HCT116 (cell line): ENCODE results near the gene LYPD8. TPM values are rescaled to one million over a fixed set of nuclear protein-coding genes. Genes with fewer than 3 reads are reported as not detected.

Experiments
- ATAC-seq: fragments of 200-7000 bp; cut with Tn5 transposase; 2 replicates; pipeline ENCODE4 v1.9.1; 2020; ENCODE audit warnings: mild to moderate bottlenecking, moderate library complexity
- BruUV-seq: library from RNA; stranded (reverse); fragments of 400-500 nt; replicated peaks from 2 replicates; lab custom pipeline; 2021; lab: Mats Ljungman, UMichigan
- CTCF ChIA-PET: fragments of 300-600 bp; sonication (Branson Sonifier 250); formaldehyde crosslinking; loops from one replicate; lab custom pipeline; 2021; ENCODE audit warnings: antibody characterized with exemption; lab: Charles Lee
- POLR2A ChIA-PET: fragments of 300-600, 350-600 bp; sonication (Branson Sonifier 250); formaldehyde crosslinking; loops from one replicate; lab custom pipeline; 2021; ENCODE audit warnings: antibody characterized with exemption; lab: Charles Lee
- RAD21 ChIA-PET, 2 experiments: fragments of 300-600 bp; sonication (Branson Sonifier 250); formaldehyde crosslinking; loops; one replicate each; lab custom pipeline; 2023; ENCODE audit warnings: low total read pairs in 2 of 2; ENCODE audit not compliant: uncharacterized antibody in 2 of 2, unreplicated experiment in 2 of 2, low non-redundant PET in 1 of 2; lab: Charles Lee
- DNase-seq: peaks from one replicate; pipeline ENCODE4 v3.0.0-alpha.2; 2010; ENCODE audit warnings: low read depth, low spot score
- H2AFZ ChIP-seq: fragments of 200-600 bp; shearing (Covaris generic), sonication (generic); 2 replicates; pipeline ENCODE4 v1.6.1; 2017; ENCODE audit warnings: low read depth, mixed run types, mixed read lengths, antibody characterized with exemption, low read length; ENCODE audit not compliant: poor library complexity, severe bottlenecking
- H3K27ac ChIP-seq: 2 replicates; pipeline ENCODE4 v1.5.1; 2012; ENCODE audit warnings: low read depth, low read length
- H3K27me3 ChIP-seq: fragments of 200-600 bp; sonication (generic); 2 replicates; pipeline ENCODE4 v1.6.1; 2016; ENCODE audit warnings: mixed run types, low read length, mixed read lengths; ENCODE audit not compliant: insufficient read depth
- H3K36me3 ChIP-seq, 2 experiments: fragments of 200-500 bp in 1 of 2; fragments of 200-600 bp in 1 of 2; sonication (Bioruptor generic) in 1 of 2; sonication (generic) in 1 of 2; 2 replicates each; pipeline versions ENCODE4 v1.5.1 to v1.6.1; 2014 to 2016; ENCODE audit warnings: low read length in 2 of 2, inconsistent platforms in 1 of 2, mixed read lengths in 1 of 2, mixed run types in 1 of 2; ENCODE audit not compliant: insufficient read depth in 2 of 2, control insufficient read depth in 1 of 2
- H3K4me1 ChIP-seq, 2 experiments: fragments of 200-600 bp in 1 of 2; sonication (generic) in 1 of 2; 2 replicates each; pipeline versions ENCODE4 v1.5.1 to v1.6.1; 2012 to 2017; ENCODE audit warnings: low read length in 2 of 2, inconsistent platforms in 1 of 2, mild to moderate bottlenecking in 1 of 2, mixed read lengths in 1 of 2, mixed run types in 1 of 2, moderate library complexity in 1 of 2; ENCODE audit not compliant: insufficient read depth in 2 of 2, control insufficient read depth in 1 of 2
- H3K4me2 ChIP-seq: fragments of 200-600 bp; sonication (generic); 2 replicates; pipeline ENCODE4 v1.6.1; 2017; ENCODE audit warnings: mixed run types, low read length, mixed read lengths
- H3K4me3 ChIP-seq, 2 experiments: fragments of 200-600 bp in 1 of 2; sonication (generic) in 1 of 2; replicated peaks in 1 of 2; 2 replicates each; pipeline ENCODE4 v1.5.1; 2011 to 2016; ENCODE audit warnings: low read length in 2 of 2, control low read depth in 1 of 2, low read depth in 1 of 2, mild to moderate bottlenecking in 1 of 2, mixed read lengths in 1 of 2, mixed run types in 1 of 2
- H3K79me2 ChIP-seq: fragments of 200-600 bp; sonication (generic); 2 replicates; pipeline ENCODE4 v1.6.1; 2017; ENCODE audit warnings: mild to moderate bottlenecking, mixed run types, low read length, moderate library complexity, mixed read lengths; ENCODE audit not compliant: insufficient read depth
- H3K9ac ChIP-seq: fragments of 200-600 bp; sonication (generic); 2 replicates; pipeline ENCODE4 v1.6.1; 2016; ENCODE audit warnings: low read length, mixed read lengths
- H3K9me2 ChIP-seq: fragments of 200-600 bp; sonication (generic), shearing (Covaris generic); 2 replicates; pipeline ENCODE4 v1.6.1; 2017; ENCODE audit warnings: mixed run types, mild to moderate bottlenecking, moderate library complexity; ENCODE audit not compliant: insufficient read depth
- H3K9me3 ChIP-seq, 2 experiments: fragments of 200-500 bp in 1 of 2; fragments of 200-600 bp in 1 of 2; sonication (Bioruptor generic) in 1 of 2; sonication (generic) in 1 of 2; 2 replicates each; pipeline ENCODE4 v1.6.1; 2014 to 2017; ENCODE audit warnings: low read length in 2 of 2, mixed read lengths in 2 of 2, inconsistent platforms in 1 of 2, low read depth in 1 of 2, mild to moderate bottlenecking in 1 of 2, mixed run types in 1 of 2, moderate library complexity in 1 of 2; ENCODE audit not compliant: control insufficient read depth in 1 of 2, insufficient read depth in 1 of 2
- H4K20me1 ChIP-seq: fragments of 200-600 bp; sonication (generic), shearing (Covaris generic); 2 replicates; pipeline ENCODE4 v1.6.1; 2017; ENCODE audit warnings: mixed run types, mild to moderate bottlenecking, moderate library complexity; ENCODE audit not compliant: insufficient read depth
- CBX3 ChIP-seq: IDR thresholded peaks from 2 replicates; pipeline ENCODE4 v1.6.1; 2012; ENCODE audit warnings: low read depth
- CEBPB ChIP-seq: IDR thresholded peaks from 2 replicates; pipeline ENCODE4 v1.6.1; 2012; ENCODE audit warnings: low read depth
- ELF1 ChIP-seq: IDR thresholded peaks from 2 replicates; pipeline ENCODE4 v1.6.1; 2012; ENCODE audit warnings: low read depth, borderline replicate concordance
- EZH2 ChIP-seq: fragments of 200-600 bp; sonication (generic); IDR thresholded peaks from 2 replicates; pipeline ENCODE4 v1.6.1; 2017; ENCODE audit warnings: antibody characterized with exemption, mixed run types
- FOSL1 ChIP-seq: IDR thresholded peaks from 2 replicates; pipeline ENCODE4 v1.6.1; 2012; ENCODE audit warnings: low read depth
- POLR2AphosphoS5 ChIP-seq: IDR thresholded peaks from 2 replicates; pipeline ENCODE4 v1.6.1; 2011; ENCODE audit warnings: mild to moderate bottlenecking, low read depth, low read length, moderate library complexity
- RAD21 ChIP-seq: IDR thresholded peaks from 2 replicates; pipeline ENCODE4 v1.6.1; 2012; ENCODE audit warnings: low read depth, mild to moderate bottlenecking
- intact Hi-C: fragments of 100-400 bp; cut with micrococcal nuclease; formaldehyde crosslinking; loops from 2 replicates; pipeline ENCODE4 v1.10.0; 2022
- total RNA-seq: library from RNA; stranded (reverse); gene quantifications from one replicate; pipeline ENCODE4 v1.2.1, GENCODE V29; 2021; ENCODE audit not compliant: unreplicated experiment
- TF ChIP-seq, protein P1 (sequence below): IDR thresholded peaks from 2 replicates; pipeline ENCODE4 v1.6.1; 2012
- TF ChIP-seq, protein P2 (sequence below), 3 experiments: fragments of 200-600 bp in 1 of 3; sonication (generic) in 1 of 3; IDR thresholded peaks in 2 of 3; conservative IDR thresholded peaks in 1 of 3; 2 replicates each; pipeline ENCODE4 v1.5.1; 2012 to 2017; ENCODE audit warnings: low read depth in 2 of 3, low read length in 2 of 3, antibody characterized with exemption in 1 of 3, borderline replicate concordance in 1 of 3, control low read depth in 1 of 3, mild to moderate bottlenecking in 1 of 3, mixed read lengths in 1 of 3, mixed run types in 1 of 3, moderate library complexity in 1 of 3; ENCODE audit not compliant: insufficient read depth in 1 of 3

Gene LYPD8
- total RNA-seq, 1 experiment from 2014 or later: not detected

DNA sequence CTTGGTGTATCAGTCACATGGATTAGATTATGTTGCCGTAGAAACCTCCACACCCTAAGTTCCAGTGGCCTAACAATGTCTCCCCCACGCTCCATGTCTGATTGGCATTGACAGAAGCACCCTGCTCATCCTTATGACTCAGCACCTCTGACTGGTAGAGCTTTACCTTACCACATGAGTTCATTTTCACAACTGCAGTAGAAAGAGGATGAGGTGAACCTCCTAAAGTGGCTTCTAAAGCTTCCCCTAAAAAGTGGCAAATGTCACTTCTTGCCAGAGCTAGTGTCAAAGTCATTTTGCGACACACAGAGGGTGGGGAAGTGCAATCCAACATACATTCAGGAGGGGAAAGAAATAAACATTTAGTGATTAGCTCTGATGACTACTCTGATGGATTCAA, 30.6 kb upstream of the LYPD8 start:
- no peak overlapping the region for H3K9ac ChIP-seq
- H3K9me2 ChIP-seq: no peaks in the 10 kb centered on the region
- no TSS peak for BruUV-seq
- H3K27ac ChIP-seq: no peak overlapping the region
- no peaks in the 10 kb centered on the region for H3K27me3 ChIP-seq
- no peak for DNase-seq
- no peaks in the 10 kb centered on the region for H3K9me3 ChIP-seq
- no peak overlapping the region for H2AFZ ChIP-seq
- no peaks in the 10 kb centered on the region for H4K20me1 ChIP-seq
- H3K4me2 ChIP-seq: no peak overlapping the region
- POLR2A ChIA-PET: no interaction called here
- TF ChIP-seq CEBPB: no peak
- TF ChIP-seq FOSL1: no peak
- TF ChIP-seq CBX3: no peak
- TF ChIP-seq EZH2: no peak
- TF ChIP-seq ELF1: no peak
- no peak for TF ChIP-seq POLR2AphosphoS5
- TF ChIP-seq RAD21: no peak
- CTCF ChIA-PET: no interaction called here
- RAD21 ChIA-PET: no interaction called here
- no peaks in the 10 kb centered on the region for H3K36me3 ChIP-seq
- H3K4me1 ChIP-seq: no peaks in the 10 kb centered on the region
- no peaks in the 10 kb centered on the region for H3K79me2 ChIP-seq
- intact Hi-C loops: no loop called here
- no peak overlapping the region for H3K4me3 ChIP-seq
- ATAC-seq: no peak

DNA sequence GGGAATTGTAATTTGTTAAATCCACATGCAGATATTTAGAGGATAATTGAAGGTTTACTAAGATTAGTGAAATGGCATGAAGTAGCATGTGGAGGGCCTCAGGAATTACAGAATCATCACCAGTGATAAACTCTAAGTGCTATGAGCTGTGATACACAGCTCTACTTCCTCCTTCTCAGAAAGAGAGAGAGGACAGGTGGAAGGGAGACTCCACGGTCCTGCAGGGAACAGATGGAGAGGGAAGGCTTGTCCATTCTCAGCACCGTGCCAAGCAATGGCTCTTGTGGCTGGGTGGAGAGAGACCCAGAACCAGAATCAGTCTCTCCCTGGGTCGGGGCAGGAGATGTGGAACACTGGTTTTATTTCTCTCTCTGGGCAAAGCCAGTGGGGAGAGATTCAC, 27.8 kb upstream of the LYPD8 start:
- intact Hi-C loops: no loop called here
- H3K27ac ChIP-seq: no peak overlapping the region
- no peaks in the 10 kb centered on the region for H3K27me3 ChIP-seq
- POLR2A ChIA-PET: no interaction called here
- H3K9me2 ChIP-seq: no peaks in the 10 kb centered on the region
- H3K4me2 ChIP-seq: no peak overlapping the region
- no peak overlapping the region for H3K9ac ChIP-seq
- DNase-seq: no peak
- H3K36me3 ChIP-seq: no peaks in the 10 kb centered on the region
- no peak overlapping the region for H2AFZ ChIP-seq
- no peaks in the 10 kb centered on the region for H3K9me3 ChIP-seq
- no TSS peak for BruUV-seq
- TF ChIP-seq, protein P1, sequence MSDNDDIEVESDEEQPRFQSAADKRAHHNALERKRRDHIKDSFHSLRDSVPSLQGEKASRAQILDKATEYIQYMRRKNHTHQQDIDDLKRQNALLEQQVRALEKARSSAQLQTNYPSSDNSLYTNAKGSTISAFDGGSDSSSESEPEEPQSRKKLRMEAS: no peak
- TF ChIP-seq, protein P2, sequence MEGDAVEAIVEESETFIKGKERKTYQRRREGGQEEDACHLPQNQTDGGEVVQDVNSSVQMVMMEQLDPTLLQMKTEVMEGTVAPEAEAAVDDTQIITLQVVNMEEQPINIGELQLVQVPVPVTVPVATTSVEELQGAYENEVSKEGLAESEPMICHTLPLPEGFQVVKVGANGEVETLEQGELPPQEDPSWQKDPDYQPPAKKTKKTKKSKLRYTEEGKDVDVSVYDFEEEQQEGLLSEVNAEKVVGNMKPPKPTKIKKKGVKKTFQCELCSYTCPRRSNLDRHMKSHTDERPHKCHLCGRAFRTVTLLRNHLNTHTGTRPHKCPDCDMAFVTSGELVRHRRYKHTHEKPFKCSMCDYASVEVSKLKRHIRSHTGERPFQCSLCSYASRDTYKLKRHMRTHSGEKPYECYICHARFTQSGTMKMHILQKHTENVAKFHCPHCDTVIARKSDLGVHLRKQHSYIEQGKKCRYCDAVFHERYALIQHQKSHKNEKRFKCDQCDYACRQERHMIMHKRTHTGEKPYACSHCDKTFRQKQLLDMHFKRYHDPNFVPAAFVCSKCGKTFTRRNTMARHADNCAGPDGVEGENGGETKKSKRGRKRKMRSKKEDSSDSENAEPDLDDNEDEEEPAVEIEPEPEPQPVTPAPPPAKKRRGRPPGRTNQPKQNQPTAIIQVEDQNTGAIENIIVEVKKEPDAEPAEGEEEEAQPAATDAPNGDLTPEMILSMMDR (IDR thresholded peaks at IDR 0.05 in 2 of 3, conservative IDR thresholded peaks at IDR 0.05 in 1 of 3; ENCODE audit: borderline replicate concordance in 1 of 3, insufficient read depth in 1 of 3, low read depth in 2 of 3, low read length in 2 of 3): no peak
- H3K4me3 ChIP-seq: no peak overlapping the region
- no peak for ATAC-seq
- CTCF ChIA-PET: no interaction called here
- no peaks in the 10 kb centered on the region for H3K4me1 ChIP-seq
- H3K79me2 ChIP-seq: no peaks in the 10 kb centered on the region
- no peaks in the 10 kb centered on the region for H4K20me1 ChIP-seq
- RAD21 ChIA-PET: no interaction called here
